Sigmoid colon (tissue), 4 donors: ENCODE results near the gene RAB41.

ENCODE experiments used
- EP300 ChIP-seq, 4 donors: sonication (generic); formaldehyde crosslinking; IDR thresholded peaks; one replicate each; pipeline ENCODE4 v1.6.1; 2017; ENCODE audit warnings: antibody characterized with exemption in 4 of 4
- POLR2A ChIP-seq, 2 donors: fragments of 450-650 bp; IDR thresholded peaks; one replicate each; pipeline ENCODE4 v1.6.1; 2016; ENCODE audit warnings: antibody characterized with exemption in 2 of 2, mild to moderate bottlenecking in 2 of 2, moderate library complexity in 2 of 2
- POLR2AphosphoS5 ChIP-seq, 4 donors: sonication (generic); formaldehyde crosslinking; IDR thresholded peaks; one replicate each; pipeline ENCODE4 v1.6.1; 2017; ENCODE audit warnings: antibody characterized with exemption in 4 of 4
- TF ChIP-seq, protein P1 (sequence below), 4 experiments: fragments of 450-650 bp in 3 of 4; fragments of 200-600 bp in 1 of 4; IDR thresholded peaks; one replicate each; pipeline ENCODE4 v1.5.1; 2016 to 2019; ENCODE audit warnings: antibody characterized with exemption in 4 of 4, mild to moderate bottlenecking in 3 of 4, moderate library complexity in 2 of 4

DNA sequence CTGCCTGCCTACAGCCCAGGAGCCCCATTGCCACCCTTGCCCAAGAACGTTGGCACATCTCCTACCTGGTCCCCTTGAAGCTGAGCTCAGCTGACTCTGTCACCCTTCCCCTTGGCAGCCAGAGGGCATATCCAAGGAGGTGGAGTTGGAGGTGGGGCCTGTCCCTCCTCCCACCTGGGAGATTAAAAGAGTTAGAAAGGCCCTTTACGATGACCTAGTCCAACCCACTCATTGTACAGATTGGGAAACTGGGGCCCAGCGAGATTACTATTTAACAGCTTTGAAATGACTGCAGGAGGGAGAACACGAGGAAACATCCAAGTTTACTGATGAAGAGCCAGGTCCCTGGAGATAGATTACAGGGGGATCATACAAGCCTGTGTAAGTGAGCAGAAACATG, 21.9 kb upstream of the RAB41 start, which contains the start of gene P2RY4:
- TF ChIP-seq, protein P1, sequence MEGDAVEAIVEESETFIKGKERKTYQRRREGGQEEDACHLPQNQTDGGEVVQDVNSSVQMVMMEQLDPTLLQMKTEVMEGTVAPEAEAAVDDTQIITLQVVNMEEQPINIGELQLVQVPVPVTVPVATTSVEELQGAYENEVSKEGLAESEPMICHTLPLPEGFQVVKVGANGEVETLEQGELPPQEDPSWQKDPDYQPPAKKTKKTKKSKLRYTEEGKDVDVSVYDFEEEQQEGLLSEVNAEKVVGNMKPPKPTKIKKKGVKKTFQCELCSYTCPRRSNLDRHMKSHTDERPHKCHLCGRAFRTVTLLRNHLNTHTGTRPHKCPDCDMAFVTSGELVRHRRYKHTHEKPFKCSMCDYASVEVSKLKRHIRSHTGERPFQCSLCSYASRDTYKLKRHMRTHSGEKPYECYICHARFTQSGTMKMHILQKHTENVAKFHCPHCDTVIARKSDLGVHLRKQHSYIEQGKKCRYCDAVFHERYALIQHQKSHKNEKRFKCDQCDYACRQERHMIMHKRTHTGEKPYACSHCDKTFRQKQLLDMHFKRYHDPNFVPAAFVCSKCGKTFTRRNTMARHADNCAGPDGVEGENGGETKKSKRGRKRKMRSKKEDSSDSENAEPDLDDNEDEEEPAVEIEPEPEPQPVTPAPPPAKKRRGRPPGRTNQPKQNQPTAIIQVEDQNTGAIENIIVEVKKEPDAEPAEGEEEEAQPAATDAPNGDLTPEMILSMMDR (IDR thresholded peaks at IDR 0.05) = no peak
- TF ChIP-seq EP300 (IDR thresholded peaks at IDR 0.05) (no peak), POLR2A (IDR thresholded peaks at IDR 0.05) (no peak), POLR2AphosphoS5 (IDR thresholded peaks at IDR 0.05) (no peak)
